IPS-20b (cell line): Measurements from ENCODE around the gene GIPC3.
"Not testable (repeated sequence)": the region's sequence is repeated elsewhere in the genome, so short reads cannot be mapped to it uniquely, and the experiment has no call there.

Source experiments
- H3K27ac ChIP-seq: one replicate; pipeline ENCODE4 v1.5.1; 2013; ENCODE audit warnings: low read length
- H3K27me3 ChIP-seq: 2 replicates; pipeline ENCODE4 v1.6.1; 2013; ENCODE audit warnings: mild to moderate bottlenecking, low read length, inconsistent platforms; ENCODE audit not compliant: insufficient read depth
- H3K36me3 ChIP-seq: 2 replicates; pipeline ENCODE4 v1.6.1; 2013; ENCODE audit warnings: low read depth, mild to moderate bottlenecking, inconsistent platforms, low read length, moderate library complexity; ENCODE audit not compliant: insufficient read depth
- H3K4me1 ChIP-seq: 2 replicates; pipeline ENCODE4 v1.6.1; 2013; ENCODE audit warnings: mild to moderate bottlenecking, control low read depth, inconsistent platforms, low read length, moderate library complexity; ENCODE audit not compliant: insufficient read depth
- H3K4me3 ChIP-seq: 2 replicates; pipeline ENCODE4 v1.5.1; 2013; ENCODE audit warnings: mild to moderate bottlenecking, low read length, inconsistent platforms
- H3K9ac ChIP-seq: 2 replicates; pipeline ENCODE4 v1.6.1; 2013; ENCODE audit warnings: low read depth, mild to moderate bottlenecking, inconsistent platforms, low read length, moderate library complexity
- H3K9me3 ChIP-seq: 2 replicates; pipeline ENCODE4 v1.6.1; 2013; ENCODE audit warnings: mild to moderate bottlenecking, low read depth, low read length, inconsistent platforms; ENCODE audit not compliant: insufficient read depth

The GIPC3 gene

GRCh38 chr19:3555653-3556422 lies 29.4 kb upstream of the GIPC3 start:
- Histone ChIP-seq H3K4me1 (no peaks in the 10 kb centered on the region), H3K27me3 (peaks cover 8% of the 10 kb centered on the region), H3K27ac (no peak overlapping the region), H3K36me3 (no peaks in the 10 kb centered on the region), H3K9ac (no peak overlapping the region), H3K9me3 (no peaks in the 10 kb centered on the region), H3K4me3 (peak overlapping the region; percentile 80; the same call in 1 of the 2 replicates)

DNA sequence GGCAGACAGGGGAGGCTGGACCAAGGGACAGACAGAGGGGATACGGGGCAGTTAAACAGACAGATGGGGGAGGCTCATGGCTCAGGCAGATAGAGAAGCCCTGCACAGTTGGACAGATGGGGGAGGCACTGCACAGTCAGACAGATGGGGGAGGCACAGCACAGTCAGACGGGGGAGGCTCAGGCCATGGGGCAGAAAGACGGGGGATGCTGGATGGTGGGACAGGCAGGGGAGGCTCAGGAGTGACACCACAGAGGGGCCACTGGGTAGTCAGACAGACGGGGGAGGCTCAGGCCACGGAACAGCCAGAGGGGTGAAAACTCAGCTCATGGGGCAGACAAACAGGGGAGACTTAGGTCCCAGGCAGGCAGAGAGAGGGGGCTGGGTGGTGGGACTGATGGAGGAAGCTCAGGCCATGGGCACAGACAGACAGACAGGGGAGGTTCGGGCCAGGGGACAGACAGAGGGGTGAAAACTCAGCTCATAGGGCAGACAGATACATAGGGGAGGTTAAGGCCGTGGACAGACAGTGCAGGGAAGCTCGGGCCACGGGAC lies 28.8 kb upstream of the GIPC3 start:
- H3K36me3 ChIP-seq, result no peaks in the 10 kb centered on the region
- H3K27me3 ChIP-seq, result peaks cover 8% of the 10 kb centered on the region
- H3K4me3 ChIP-seq, result peak overlapping the region; percentile 80
- H3K4me1 ChIP-seq, result no peaks in the 10 kb centered on the region
- H3K9ac ChIP-seq, result peak overlapping the region; percentile 45; the same call in 1 of the 2 replicates
- H3K27ac ChIP-seq, result no peak overlapping the region
- H3K9me3 ChIP-seq, result no peaks in the 10 kb centered on the region

GRCh38 chr19:3556978-3557460 lies 28.3 kb upstream of the GIPC3 start:
- Histone ChIP-seq H3K9me3 (no peaks in the 10 kb centered on the region), H3K9ac (peak overlapping the region; percentile 45; the same call in 1 of the 2 replicates), H3K4me1 (no peaks in the 10 kb centered on the region), H3K27me3 (peaks cover 8% of the 10 kb centered on the region), H3K27ac (no peak overlapping the region), H3K36me3 (no peaks in the 10 kb centered on the region), H3K4me3 (peak overlapping the region; percentile 80)

DNA sequence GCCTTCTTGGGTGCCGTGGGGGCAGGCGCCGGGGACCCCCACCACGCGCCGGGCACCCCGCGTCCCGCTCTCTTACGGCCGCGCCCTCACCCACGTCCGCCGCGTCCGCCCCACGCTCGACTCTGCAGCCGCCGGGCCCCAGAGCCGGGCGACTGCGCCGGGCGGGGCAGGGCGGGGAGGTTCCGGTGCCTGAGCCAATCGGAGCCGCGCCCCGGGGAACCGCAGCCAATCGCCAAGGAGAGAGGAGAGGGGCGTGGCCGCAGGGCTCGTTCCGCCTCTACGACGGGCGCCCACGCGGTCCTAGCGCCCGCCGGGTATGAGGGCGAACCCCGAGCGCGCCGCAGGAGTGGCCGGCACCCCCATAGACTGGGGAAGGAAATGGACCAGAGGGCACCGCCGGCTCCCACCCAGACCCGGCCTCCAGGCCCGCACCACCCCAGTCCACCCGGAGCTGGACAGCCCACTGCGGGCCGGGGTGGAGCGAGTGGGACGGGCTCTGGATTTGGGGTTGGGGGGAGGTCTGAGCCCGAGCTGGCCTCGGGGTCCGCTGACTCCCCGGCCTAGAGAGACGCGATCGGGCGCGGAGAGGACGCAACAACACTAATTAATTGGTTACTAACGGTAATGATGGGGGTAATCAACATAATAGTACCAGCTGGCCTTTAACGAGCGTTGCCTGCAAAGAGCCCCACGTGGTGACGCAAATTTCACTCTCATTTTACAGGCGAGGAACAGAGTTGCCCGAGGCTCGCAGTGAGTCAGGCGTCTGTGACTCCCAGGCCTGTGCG lies 27.6 kb upstream of the GIPC3 start, which contains the start of gene MFSD12:
TSS of gene MFSD12 (minus strand) at position 126 of the 788 bp plus-strand sequence. CDS start 183 bp downstream, outside the sequence.
- H3K4me3 ChIP-seq, result peak within 1 kb of the TSS; percentile 80
- no peaks in the 10 kb centered on the region for H3K4me1 ChIP-seq
- H3K36me3 ChIP-seq, result no peaks in the 10 kb centered on the region
- H3K27me3 ChIP-seq, result peaks cover 8% of the 10 kb centered on the region
- peak within 1 kb of the TSS; percentile 45; the same call in 1 of the 2 replicates for H3K9ac ChIP-seq
- H3K9me3 ChIP-seq, result no peaks in the 10 kb centered on the region
- H3K27ac ChIP-seq, result no peak within 1 kb of the TSS

DNA sequence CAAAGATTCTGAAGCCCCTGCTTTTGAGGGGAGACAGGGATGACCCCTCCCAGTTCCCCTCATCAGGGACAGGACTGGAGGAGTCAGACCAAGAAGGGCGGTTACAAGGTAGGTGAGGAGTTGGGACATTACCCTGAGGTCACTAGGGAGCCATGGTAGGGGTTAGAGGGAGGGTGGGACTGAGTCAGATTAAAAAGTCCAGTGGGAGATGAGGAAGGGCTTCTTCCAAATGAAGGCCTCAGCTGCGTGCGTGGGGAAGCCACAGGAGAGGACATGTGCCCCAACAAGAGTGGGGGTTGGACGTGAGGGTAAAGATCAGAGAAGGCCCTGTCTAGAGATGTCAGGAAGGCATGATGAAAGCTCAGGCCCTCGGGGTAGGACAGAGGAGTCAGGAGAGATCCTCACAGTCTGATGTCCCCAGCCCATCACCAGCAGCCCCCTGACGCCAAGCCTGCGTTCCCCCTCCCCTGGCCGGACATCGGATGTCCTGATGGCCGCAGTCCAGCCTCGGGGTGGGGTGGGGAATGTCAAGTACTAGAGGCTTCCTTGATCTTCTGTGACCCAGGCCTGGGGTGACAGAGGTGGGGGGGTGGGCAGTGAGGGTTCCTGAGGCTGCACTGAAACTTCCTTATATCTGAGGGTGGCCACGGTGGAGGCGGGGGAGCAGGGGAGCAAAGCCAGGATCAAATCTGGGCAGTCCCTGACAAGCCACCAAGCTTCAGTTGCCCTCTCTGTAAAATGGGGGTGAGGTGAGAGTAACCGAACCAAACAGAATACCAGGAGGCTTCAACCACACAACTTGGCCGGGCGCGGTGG lies 21.4 kb upstream of the GIPC3 start:
- H3K27me3 ChIP-seq, result no peaks in the 10 kb centered on the region
- H3K36me3 ChIP-seq, result no peaks in the 10 kb centered on the region
- H3K4me3 ChIP-seq, result no peak overlapping the region
- H3K4me1 ChIP-seq, result no peaks in the 10 kb centered on the region
- no peak overlapping the region for H3K27ac ChIP-seq
- no peaks in the 10 kb centered on the region for H3K9me3 ChIP-seq
- no peak overlapping the region for H3K9ac ChIP-seq

- H3K27me3 ChIP-seq, result no peaks in the 10 kb centered on the region
- H3K9me3 ChIP-seq, result no peaks in the 10 kb centered on the region
- no peak overlapping the region for H3K4me3 ChIP-seq
- no peaks in the 10 kb centered on the region for H3K36me3 ChIP-seq
- no peaks in the 10 kb centered on the region for H3K4me1 ChIP-seq
- H3K9ac ChIP-seq, result no peak overlapping the region
- no peak overlapping the region for H3K27ac ChIP-seq
Measured at GRCh38 chr19:3565139-3565538, 20.1 kb upstream of the GIPC3 start.

GRCh38 chr19:3570042-3570441 lies 15.2 kb upstream of the GIPC3 start:
- H3K27ac ChIP-seq, H3K9ac ChIP-seq, H3K4me3 ChIP-seq, H3K9me3 ChIP-seq, H3K27me3 ChIP-seq, H3K36me3 ChIP-seq, H3K4me1 ChIP-seq: not testable (repeated sequence)

DNA sequence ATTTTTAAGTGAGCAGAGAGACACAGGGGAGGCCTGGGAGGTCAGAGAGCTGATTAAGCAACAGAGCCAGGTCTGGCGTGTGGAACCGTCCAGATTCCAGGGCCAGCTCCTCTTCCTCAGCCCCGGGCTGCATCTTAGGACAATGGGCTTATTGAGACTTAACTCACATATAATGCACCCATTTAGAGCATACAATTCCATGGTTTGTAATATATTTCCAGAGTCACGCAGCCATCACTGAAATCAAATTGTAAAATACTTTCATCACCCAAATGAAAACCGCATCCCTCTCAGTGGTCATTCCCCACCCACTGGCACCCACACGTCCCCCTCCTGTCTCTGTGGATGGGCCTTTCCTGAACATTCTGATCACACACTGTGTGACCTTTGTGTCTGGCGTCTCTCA lies 14.7 kb upstream of the GIPC3 start:
- H3K4me1 ChIP-seq, result peaks cover 3% of the 10 kb centered on the region; the same call in 1 of the 2 replicates

DNA sequence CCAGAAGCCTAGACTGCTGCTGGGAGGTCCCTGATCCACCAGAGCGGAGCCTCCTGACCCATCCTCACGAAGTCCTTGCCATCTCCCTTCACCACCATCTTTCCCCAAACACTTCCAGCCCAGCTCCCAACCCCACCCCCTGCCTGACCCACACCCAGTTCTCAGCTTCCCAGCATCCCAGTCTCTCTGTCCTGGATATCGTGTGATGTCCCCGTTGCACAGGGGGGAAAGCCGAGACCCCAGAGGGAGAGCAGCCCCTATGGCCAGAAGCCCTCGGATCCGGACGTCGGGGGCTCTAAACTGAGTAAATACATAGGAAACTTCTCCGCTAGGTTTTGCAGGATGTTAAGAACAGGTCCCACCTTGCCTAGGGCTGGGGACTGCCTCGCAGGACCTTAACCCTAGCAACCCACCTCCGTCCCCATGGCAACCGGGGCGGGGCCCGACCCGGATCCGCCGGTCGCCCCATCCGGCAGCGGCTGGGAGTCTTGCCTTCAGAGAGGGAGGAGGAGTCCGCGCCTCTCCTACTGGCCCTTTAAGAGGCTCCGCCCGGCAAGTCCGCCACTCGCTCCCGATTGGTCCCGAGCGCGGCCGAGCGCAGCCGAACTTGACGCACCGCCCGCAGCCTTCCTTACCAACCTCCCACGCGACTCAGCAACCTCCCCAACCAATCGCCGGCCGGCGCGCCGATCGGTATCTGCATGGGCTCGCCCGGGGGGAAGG lies 13.0 kb upstream of the GIPC3 start:
- peak overlapping the region; percentile 64 for H3K4me3 ChIP-seq
- H3K9me3 ChIP-seq, result no peaks in the 10 kb centered on the region
- H3K36me3 ChIP-seq, result no peaks in the 10 kb centered on the region
- H3K9ac ChIP-seq, result peak overlapping the region; percentile 15; the same call in 1 of the 2 replicates
- H3K27me3 ChIP-seq, result no peaks in the 10 kb centered on the region
- H3K4me1 ChIP-seq, result peaks cover 9% of the 10 kb centered on the region; the same call in 1 of the 2 replicates
- no peak overlapping the region for H3K27ac ChIP-seq

More for the DNA sequence above, 14.7 kb upstream of the GIPC3 start:
- Histone ChIP-seq H3K9me3 (no peaks in the 10 kb centered on the region), H3K27me3 (no peaks in the 10 kb centered on the region), H3K36me3 (no peaks in the 10 kb centered on the region), H3K4me3 (no peak overlapping the region), H3K9ac (no peak overlapping the region), H3K27ac (no peak overlapping the region)

GRCh38 chr19:3572855-3573161 lies 12.5 kb upstream of the GIPC3 start, which contains the start of gene HMG20B:
Gene HMG20B (plus strand): TSS chr19:3572944. CDS start chr19:3573310, 366 bp downstream.
- Histone ChIP-seq H3K9ac (peak within 1 kb of the TSS; percentile 73; the same call in 1 of the 2 replicates), H3K27me3 (no peaks in the 10 kb centered on the region), H3K9me3 (no peaks in the 10 kb centered on the region), H3K4me1 (peaks cover 9% of the 10 kb centered on the region; the same call in 1 of the 2 replicates), H3K4me3 (peak within 1 kb of the TSS; percentile 84), H3K36me3 (no peaks in the 10 kb centered on the region), H3K27ac (no peak within 1 kb of the TSS)
